Vagina (tissue), 2 donors: Measurements from ENCODE around the gene INPP4B. TPM values are rescaled to one million over a fixed set of nuclear protein-coding genes. Genes with fewer than 3 reads are reported as not detected.

Source experiments
- DNase-seq, 2 donors: peaks; one replicate each; pipeline ENCODE4 v3.0.0-alpha.2; 2017; ENCODE audit errors: extremely low spot score in 2 of 2
- H3K27ac ChIP-seq: fragments of 200-600 bp; sonication (generic); one replicate; pipeline ENCODE4 v1.5.1; 2019
- H3K27me3 ChIP-seq: fragments of 200-600 bp; sonication (generic); one replicate; pipeline ENCODE4 v1.5.1; 2019
- H3K36me3 ChIP-seq, 2 donors: fragments of 200-600 bp; sonication (generic); one replicate each; pipeline ENCODE4 v1.5.1; 2017 to 2019
- H3K4me1 ChIP-seq: fragments of 200-600 bp; sonication (generic); one replicate; pipeline ENCODE4 v1.5.1; 2019
- H3K4me3 ChIP-seq, 2 donors: fragments of 200-600 bp; sonication (generic); 1 replicate in 1 of 2; 2 replicates in 1 of 2; pipeline ENCODE4 v1.5.1; 2016 to 2019
- H3K9me3 ChIP-seq: fragments of 200-600 bp; sonication (generic); one replicate; pipeline ENCODE4 v1.5.1; 2019
- POLR2A ChIP-seq, 2 donors: fragments of 450-650 bp; IDR thresholded peaks; one replicate each; pipeline ENCODE4 v1.6.1; 2017; ENCODE audit warnings: antibody characterized with exemption in 2 of 2, mild to moderate bottlenecking in 2 of 2, moderate library complexity in 2 of 2
- POLR2AphosphoS5 ChIP-seq, 2 donors: sonication (generic); formaldehyde crosslinking; IDR thresholded peaks; one replicate each; pipeline ENCODE4 v1.9.0; 2017; ENCODE audit warnings: antibody characterized with exemption in 2 of 2, mild to moderate bottlenecking in 2 of 2, low read depth in 1 of 2; ENCODE audit not compliant: insufficient read depth in 1 of 2
- intact Hi-C: fragments of 100-400 bp; cut with DNase I; formaldehyde crosslinking; loops from one replicate; pipeline ENCODE4 v1.15.1; 2023
- total RNA-seq: library from RNA; depleted of rRNA; stranded (reverse); fragments of >200 nt; gene quantifications from one replicate; pipeline ENCODE4 v1.2.3, GENCODE V29; 2016
- TF ChIP-seq, protein P1 (sequence below), 3 experiments: fragments of 450-650 bp in 2 of 3; fragments of 200-600 bp in 1 of 3; sonication (generic) in 1 of 3; IDR thresholded peaks; one replicate each; pipeline ENCODE4 v1.5.1; 2017 to 2019; ENCODE audit warnings: antibody characterized with exemption in 3 of 3, mild to moderate bottlenecking in 2 of 3, moderate library complexity in 2 of 3

Gene INPP4B
- total RNA-seq, 1 donor from 2014 or later: 21.1 TPM

DNA sequence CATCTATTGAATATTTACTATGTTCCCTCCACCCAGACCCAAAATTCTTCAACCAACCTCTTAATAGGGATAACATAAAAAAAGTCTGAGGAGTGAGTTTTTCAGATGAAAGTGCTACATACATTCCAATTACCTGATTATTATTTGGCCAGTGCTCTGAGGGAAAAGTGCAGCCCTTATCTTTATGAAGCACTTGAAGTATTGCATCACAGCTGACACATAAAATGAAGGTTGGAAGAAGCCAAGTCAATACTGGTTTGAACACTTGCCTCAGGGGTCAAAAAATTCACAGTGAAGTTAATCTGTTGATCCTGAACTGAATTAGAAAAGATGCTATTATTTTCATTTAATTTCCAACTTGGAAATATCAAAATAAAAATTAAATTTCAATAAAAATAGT, 498.9 kb downstream of the INPP4B start:
- intact Hi-C loops: no loop called here
- no peaks in the 10 kb centered on the region for H3K27me3 ChIP-seq
- H3K9me3 ChIP-seq: no peaks in the 10 kb centered on the region
- H3K4me1 ChIP-seq: peaks cover 11% of the 10 kb centered on the region
- no peak for TF ChIP-seq POLR2A (IDR thresholded peaks at IDR 0.05)
- TF ChIP-seq, protein P1, sequence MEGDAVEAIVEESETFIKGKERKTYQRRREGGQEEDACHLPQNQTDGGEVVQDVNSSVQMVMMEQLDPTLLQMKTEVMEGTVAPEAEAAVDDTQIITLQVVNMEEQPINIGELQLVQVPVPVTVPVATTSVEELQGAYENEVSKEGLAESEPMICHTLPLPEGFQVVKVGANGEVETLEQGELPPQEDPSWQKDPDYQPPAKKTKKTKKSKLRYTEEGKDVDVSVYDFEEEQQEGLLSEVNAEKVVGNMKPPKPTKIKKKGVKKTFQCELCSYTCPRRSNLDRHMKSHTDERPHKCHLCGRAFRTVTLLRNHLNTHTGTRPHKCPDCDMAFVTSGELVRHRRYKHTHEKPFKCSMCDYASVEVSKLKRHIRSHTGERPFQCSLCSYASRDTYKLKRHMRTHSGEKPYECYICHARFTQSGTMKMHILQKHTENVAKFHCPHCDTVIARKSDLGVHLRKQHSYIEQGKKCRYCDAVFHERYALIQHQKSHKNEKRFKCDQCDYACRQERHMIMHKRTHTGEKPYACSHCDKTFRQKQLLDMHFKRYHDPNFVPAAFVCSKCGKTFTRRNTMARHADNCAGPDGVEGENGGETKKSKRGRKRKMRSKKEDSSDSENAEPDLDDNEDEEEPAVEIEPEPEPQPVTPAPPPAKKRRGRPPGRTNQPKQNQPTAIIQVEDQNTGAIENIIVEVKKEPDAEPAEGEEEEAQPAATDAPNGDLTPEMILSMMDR (IDR thresholded peaks at IDR 0.05): no peak
- TF ChIP-seq POLR2AphosphoS5 (IDR thresholded peaks at IDR 0.05; ENCODE audit: insufficient read depth in 1 of 2, low read depth in 1 of 2): no peak
- H3K36me3 ChIP-seq: no peaks in the 10 kb centered on the region
- H3K27ac ChIP-seq: no peak overlapping the region
- no peak overlapping the region for H3K4me3 ChIP-seq
- no peak for DNase-seq

DNA sequence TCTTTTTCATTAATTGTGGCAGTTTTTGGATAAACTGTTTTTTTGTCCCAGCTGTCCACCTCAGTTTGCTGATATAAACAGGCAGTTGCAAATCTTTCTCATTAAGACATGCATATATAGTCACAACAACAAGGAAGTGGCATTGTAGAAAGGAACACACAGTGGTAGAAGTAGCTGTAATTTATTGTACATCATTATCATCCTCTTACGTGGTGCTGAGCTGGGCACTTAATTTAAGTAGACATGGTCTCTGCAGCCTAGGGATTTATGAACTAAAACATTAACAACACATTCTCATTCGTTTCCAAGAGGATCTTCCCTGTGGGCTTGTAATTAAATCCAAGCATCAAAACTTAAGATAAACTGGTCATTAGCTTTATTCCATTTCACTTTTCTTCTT, 500.2 kb downstream of the INPP4B start:
- Histone ChIP-seq H3K27me3 (no peaks in the 10 kb centered on the region), H3K27ac (no peak overlapping the region), H3K4me3 (no peak overlapping the region), H3K4me1 (peaks cover 11% of the 10 kb centered on the region), H3K36me3 (no peaks in the 10 kb centered on the region), H3K9me3 (no peaks in the 10 kb centered on the region)
- DNase-seq: no peak
- intact Hi-C loops: no loop called here
- TF ChIP-seq, protein P1 (IDR thresholded peaks at IDR 0.05): no peak
- TF ChIP-seq POLR2AphosphoS5 (IDR thresholded peaks at IDR 0.05; ENCODE audit: insufficient read depth in 1 of 2, low read depth in 1 of 2): no peak
- no peak for TF ChIP-seq POLR2A (IDR thresholded peaks at IDR 0.05)

DNA sequence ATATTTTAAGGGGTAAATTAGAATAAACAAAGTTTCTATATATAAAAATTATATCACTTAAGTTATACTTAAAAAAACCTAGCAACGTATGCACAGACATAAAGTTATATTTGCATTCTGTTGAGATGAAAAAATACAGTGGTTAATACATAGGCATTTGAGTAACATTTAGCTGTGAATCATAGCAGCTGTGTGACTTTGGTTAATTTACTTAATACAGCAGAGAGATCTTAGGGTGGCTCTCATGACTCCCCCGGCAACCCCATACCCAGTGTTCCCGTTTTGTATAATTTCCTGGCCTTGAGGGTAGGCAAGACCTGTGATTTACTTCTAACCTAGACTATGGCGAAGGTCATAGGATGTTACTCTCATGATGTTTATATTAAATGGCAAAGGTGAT, 504.8 kb downstream of the INPP4B start:
- Histone ChIP-seq H3K9me3 (no peaks in the 10 kb centered on the region), H3K27ac (no peak overlapping the region), H3K27me3 (no peaks in the 10 kb centered on the region), H3K4me1 (no peaks in the 10 kb centered on the region), H3K4me3 (no peak overlapping the region), H3K36me3 (no peaks in the 10 kb centered on the region)
- no peak for DNase-seq
- intact Hi-C loops: loop anchor here (5.0 kb wide), 1 partner anchor 1166 kb away; no protein-coding TSS in a partner anchor
- TF ChIP-seq POLR2A (IDR thresholded peaks at IDR 0.05) (no peak), POLR2AphosphoS5 (IDR thresholded peaks at IDR 0.05; ENCODE audit: insufficient read depth in 1 of 2, low read depth in 1 of 2) (no peak)
- TF ChIP-seq, protein P1 (IDR thresholded peaks at IDR 0.05): no peak

- no peaks in the 10 kb centered on the region for H3K27me3 ChIP-seq
- intact Hi-C loops: no loop called here
- H3K9me3 ChIP-seq: no peaks in the 10 kb centered on the region
- no peaks in the 10 kb centered on the region for H3K36me3 ChIP-seq
- H3K27ac ChIP-seq: no peak overlapping the region
- no peak for DNase-seq
- H3K4me1 ChIP-seq: no peaks in the 10 kb centered on the region
- TF ChIP-seq POLR2AphosphoS5 (IDR thresholded peaks at IDR 0.05; ENCODE audit: insufficient read depth in 1 of 2, low read depth in 1 of 2) (no peak), POLR2A (IDR thresholded peaks at IDR 0.05) (no peak)
- TF ChIP-seq, protein P1 (IDR thresholded peaks at IDR 0.05): no peak
- H3K4me3 ChIP-seq: no peak overlapping the region
Measured at GRCh38 chr4:142339053-142339452, 507.0 kb downstream of the INPP4B start.

DNA sequence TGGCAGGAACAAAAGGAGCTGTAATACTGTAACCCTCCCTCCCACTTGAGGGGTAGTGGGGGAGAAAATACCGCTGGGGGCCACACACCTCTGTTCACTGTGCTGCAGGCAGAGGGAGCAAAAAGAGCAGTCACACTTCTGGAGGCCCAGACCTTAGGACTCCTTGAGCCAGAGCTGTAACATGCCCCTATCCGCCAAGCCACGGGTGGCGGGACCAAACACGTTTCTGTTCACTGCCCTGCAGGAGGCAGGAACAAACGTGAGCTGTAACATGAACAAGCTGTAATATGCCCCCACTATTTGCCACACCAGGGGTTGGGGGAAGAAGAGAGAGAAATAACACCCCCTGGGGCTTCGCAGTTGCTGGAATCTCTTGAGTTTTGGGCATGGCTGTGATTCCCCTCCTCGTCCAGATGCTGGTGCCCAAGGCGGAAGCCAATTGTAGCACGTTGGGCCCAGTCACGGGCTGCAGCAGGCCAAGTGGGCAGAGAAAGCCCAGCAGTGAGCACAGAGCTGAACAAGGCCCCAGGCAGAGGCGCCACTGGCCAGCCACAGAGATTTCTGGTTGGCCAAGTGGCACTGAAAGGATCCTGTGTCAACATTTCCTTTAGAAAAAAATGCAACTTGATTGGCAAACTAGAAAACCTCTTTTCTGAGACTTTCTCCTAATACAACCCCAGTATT, 509.7 kb downstream of the INPP4B start:
- TF ChIP-seq POLR2AphosphoS5 (IDR thresholded peaks at IDR 0.05; ENCODE audit: insufficient read depth in 1 of 2, low read depth in 1 of 2) (no peak), POLR2A (IDR thresholded peaks at IDR 0.05) (no peak)
- TF ChIP-seq, protein P1 (IDR thresholded peaks at IDR 0.05): no peak
- no peak overlapping the region for H3K4me3 ChIP-seq

More for the DNA sequence above, 509.7 kb downstream of the INPP4B start:
- H3K27ac ChIP-seq: no peak overlapping the region
- no peaks in the 10 kb centered on the region for H3K9me3 ChIP-seq
- peaks cover 12% of the 10 kb centered on the region for H3K4me1 ChIP-seq
- H3K27me3 ChIP-seq: no peaks in the 10 kb centered on the region
- intact Hi-C loops: no loop called here
- no peaks in the 10 kb centered on the region for H3K36me3 ChIP-seq
- DNase-seq: no peak
